SK-N-SH treated with all-trans-retinoic acid at 6 μM for 48 hours (cell line): ENCODE measurements around the gene PRDM15.

ENCODE experiments used
- ATAC-seq: fragments of 200-7000 bp; cut with Tn5 transposase; 3 replicates; pipeline ENCODE4 v1.9.1; 2020; ENCODE audit warnings: mild to moderate bottlenecking, moderate library complexity
- ARNTL ChIP-seq: fragments of 450-650 bp; formaldehyde crosslinking; IDR thresholded peaks from 2 replicates; pipeline ENCODE4 v1.5.0; 2020; ENCODE audit warnings: low read depth, mild to moderate bottlenecking, moderate library complexity, borderline replicate concordance
- BACH2 ChIP-seq: fragments of 250-450 bp; sonication (Bioruptor Pico); IDR thresholded peaks from 2 replicates; pipeline ENCODE4 v1.9.0; 2021; ENCODE audit warnings: mild to moderate bottlenecking, borderline replicate concordance
- CSDC2 ChIP-seq: fragments of 250-450 bp; sonication (Bioruptor Pico); IDR thresholded peaks from 2 replicates; pipeline ENCODE4 v1.5.0; 2020; ENCODE audit warnings: mild to moderate bottlenecking, moderate library complexity
- ESRRG ChIP-seq: fragments of 250-450 bp; sonication (Bioruptor Pico); IDR thresholded peaks from 2 replicates; pipeline ENCODE4 v1.6.1; 2021; ENCODE audit warnings: mild to moderate bottlenecking
- GLIS3 ChIP-seq: fragments of 250-450 bp; sonication (Bioruptor Pico); IDR thresholded peaks from 2 replicates; pipeline ENCODE4 v1.5.0; 2020; ENCODE audit warnings: mild to moderate bottlenecking, moderate library complexity
- ISL1 ChIP-seq: fragments of 250-450 bp; sonication (Bioruptor Pico); IDR thresholded peaks from 2 replicates; pipeline ENCODE4 v2.1.2; 2022; ENCODE audit warnings: mild to moderate bottlenecking, moderate library complexity
- PPARA ChIP-seq: fragments of 250-450 bp; sonication (Bioruptor Pico); IDR thresholded peaks from 2 replicates; pipeline ENCODE4 v1.5.0; 2020; ENCODE audit warnings: mild to moderate bottlenecking, borderline replicate concordance
- RARB ChIP-seq: fragments of 250-450 bp; sonication (Bioruptor Pico); IDR thresholded peaks from 2 replicates; pipeline ENCODE4 v1.8.0; 2021; ENCODE audit warnings: mild to moderate bottlenecking, moderate library complexity
- TCF4 ChIP-seq: fragments of 250-450 bp; sonication (Bioruptor Pico); IDR thresholded peaks from 2 replicates; pipeline ENCODE4 v1.8.0; 2021; ENCODE audit warnings: mild to moderate bottlenecking, moderate library complexity, borderline replicate concordance
- TOX ChIP-seq: fragments of 250-450 bp; sonication (Bioruptor Pico); IDR thresholded peaks from 2 replicates; pipeline ENCODE4 v1.8.0; 2021; ENCODE audit warnings: mild to moderate bottlenecking, moderate library complexity, borderline replicate concordance
- ZC3H10 ChIP-seq: fragments of 250-450 bp; sonication (Bioruptor Pico); IDR thresholded peaks from 2 replicates; pipeline ENCODE4 v1.5.1; 2021; ENCODE audit warnings: mild to moderate bottlenecking, moderate library complexity
- ZFP3 ChIP-seq: fragments of 250-450 bp; sonication (Bioruptor Pico); IDR thresholded peaks from 2 replicates; pipeline ENCODE4 v1.5.0; 2020; ENCODE audit warnings: mild to moderate bottlenecking, moderate library complexity
- ZFP30 ChIP-seq: fragments of 450-650 bp; formaldehyde crosslinking; IDR thresholded peaks from 2 replicates; pipeline ENCODE4 v1.5.0; 2022; ENCODE audit warnings: mild to moderate bottlenecking, moderate library complexity
- ZNF565 ChIP-seq: fragments of 450-650 bp; formaldehyde crosslinking; conservative IDR thresholded peaks from 2 replicates; pipeline ENCODE4 v1.5.0; 2020; ENCODE audit warnings: low read depth, mild to moderate bottlenecking, moderate library complexity
- ZNF70 ChIP-seq: fragments of 450-650 bp; formaldehyde crosslinking; IDR thresholded peaks from 2 replicates; pipeline ENCODE4 v1.5.0; 2020; ENCODE audit warnings: mild to moderate bottlenecking, moderate library complexity
- TF ChIP-seq, protein P1 (sequence below): fragments of 250-450 bp; sonication (Bioruptor Pico); IDR thresholded peaks from 2 replicates; pipeline ENCODE4 v1.8.0; 2020; ENCODE audit warnings: mild to moderate bottlenecking, moderate library complexity, borderline replicate concordance
- TF ChIP-seq, protein P2 (sequence below): fragments of 250-450 bp; sonication (Bioruptor Pico); IDR thresholded peaks from 2 replicates; pipeline ENCODE4 v1.5.1; 2021; ENCODE audit warnings: mild to moderate bottlenecking, moderate library complexity
- TF ChIP-seq, protein P3 (sequence below): fragments of 250-450 bp; sonication (Bioruptor Pico); IDR thresholded peaks from 2 replicates; pipeline ENCODE4 v1.5.1; 2020; ENCODE audit warnings: low read depth, mild to moderate bottlenecking, moderate library complexity
- TF ChIP-seq, protein P4 (sequence below): fragments of 250-450 bp; sonication (Bioruptor Pico); IDR thresholded peaks from 2 replicates; pipeline ENCODE4 v1.5.0; 2020; ENCODE audit warnings: mild to moderate bottlenecking, moderate library complexity

PRDM15 gene

DNA sequence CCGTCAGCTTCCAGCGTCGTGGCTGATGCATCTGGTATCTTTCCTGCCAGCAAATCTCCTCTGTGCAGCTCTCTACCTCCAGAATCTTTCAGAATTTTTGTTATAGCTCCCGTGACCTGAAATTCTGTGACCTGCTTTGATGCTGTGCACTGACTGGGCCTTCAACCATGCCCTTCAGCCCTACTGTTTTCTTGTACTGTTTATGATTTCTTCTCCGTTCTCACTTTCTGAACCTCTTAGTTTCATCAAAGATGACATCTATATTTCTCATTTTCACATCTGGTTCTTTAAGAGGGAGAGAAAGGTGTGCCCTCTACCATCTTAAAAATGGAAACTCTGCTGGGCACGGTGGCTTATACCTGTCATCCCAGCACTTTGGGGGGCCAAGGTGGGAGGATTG is 5.7 kb downstream of the PRDM15 start (continued):
- TF ChIP-seq TOX (CRISPR knock-in tag) (no peak), CSDC2 (CRISPR knock-in tag) (no peak), TCF4 (CRISPR knock-in tag) (no peak)
- TF ChIP-seq, all 23 proteins: peak for 0

DNA sequence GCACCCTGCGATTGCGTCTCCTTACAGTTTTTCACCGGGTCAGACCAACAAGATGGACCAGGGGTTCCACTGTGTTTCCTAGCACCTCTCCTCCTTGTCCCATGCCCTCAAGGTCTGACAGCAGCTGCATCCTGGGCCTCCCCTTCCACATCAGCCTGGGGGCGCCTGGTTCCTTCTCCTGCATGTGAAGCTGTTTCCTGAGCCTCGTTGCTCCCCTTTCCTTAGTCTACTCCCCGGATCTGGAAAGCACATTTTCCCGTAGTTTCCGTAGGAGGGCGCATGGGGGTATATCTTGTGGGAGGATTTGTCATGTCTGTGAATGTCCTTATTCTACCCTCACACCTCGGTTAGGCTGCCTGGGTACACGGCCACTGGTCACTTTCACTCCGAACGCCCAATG is 6.1 kb downstream of the PRDM15 start:
- ATAC-seq: no peak

DNA sequence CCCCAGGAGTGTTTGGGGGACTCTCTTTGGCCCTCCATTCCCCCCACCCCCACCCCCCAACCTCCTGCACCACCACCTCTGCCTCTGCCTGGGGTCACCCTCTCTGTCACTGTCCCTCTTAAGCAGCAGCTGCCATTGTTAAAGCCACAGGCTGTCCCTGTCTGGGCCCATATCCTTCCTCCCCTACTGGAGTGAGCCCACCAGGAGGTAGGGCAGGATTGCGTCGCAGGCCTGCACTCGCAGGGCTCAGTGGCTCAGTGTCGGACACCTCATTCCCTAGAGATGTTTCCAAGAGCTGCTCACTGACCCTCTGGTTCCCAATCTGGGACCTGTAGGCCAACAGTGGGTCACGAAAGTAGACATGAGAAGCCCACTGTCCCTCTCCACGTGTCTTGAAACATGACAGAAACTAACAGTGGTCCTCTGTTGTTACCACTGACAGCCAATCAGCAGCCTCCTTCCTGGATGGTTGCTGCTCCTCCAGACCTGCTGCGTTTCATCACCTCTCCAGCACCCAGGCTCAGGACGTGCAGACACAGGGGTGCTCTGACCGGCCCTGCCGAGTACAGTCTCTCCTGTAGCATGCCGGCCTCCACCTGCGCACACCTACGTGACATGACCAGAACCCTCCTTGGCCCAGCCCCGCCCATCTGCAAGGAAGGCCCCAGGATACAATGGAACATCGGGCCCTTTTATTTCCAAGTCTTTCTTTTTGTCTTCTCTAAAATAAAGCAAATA is 7.7 kb downstream of the PRDM15 start:
- no peak for ATAC-seq
- TF ChIP-seq, protein P1, sequence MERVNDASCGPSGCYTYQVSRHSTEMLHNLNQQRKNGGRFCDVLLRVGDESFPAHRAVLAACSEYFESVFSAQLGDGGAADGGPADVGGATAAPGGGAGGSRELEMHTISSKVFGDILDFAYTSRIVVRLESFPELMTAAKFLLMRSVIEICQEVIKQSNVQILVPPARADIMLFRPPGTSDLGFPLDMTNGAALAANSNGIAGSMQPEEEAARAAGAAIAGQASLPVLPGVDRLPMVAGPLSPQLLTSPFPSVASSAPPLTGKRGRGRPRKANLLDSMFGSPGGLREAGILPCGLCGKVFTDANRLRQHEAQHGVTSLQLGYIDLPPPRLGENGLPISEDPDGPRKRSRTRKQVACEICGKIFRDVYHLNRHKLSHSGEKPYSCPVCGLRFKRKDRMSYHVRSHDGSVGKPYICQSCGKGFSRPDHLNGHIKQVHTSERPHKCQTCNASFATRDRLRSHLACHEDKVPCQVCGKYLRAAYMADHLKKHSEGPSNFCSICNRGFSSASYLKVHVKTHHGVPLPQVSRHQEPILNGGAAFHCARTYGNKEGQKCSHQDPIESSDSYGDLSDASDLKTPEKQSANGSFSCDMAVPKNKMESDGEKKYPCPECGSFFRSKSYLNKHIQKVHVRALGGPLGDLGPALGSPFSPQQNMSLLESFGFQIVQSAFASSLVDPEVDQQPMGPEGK (CRISPR knock-in tag): no peak
- TF ChIP-seq RARB: no peak
- TF ChIP-seq ZC3H10 (CRISPR knock-in tag): no peak
- no peak for TF ChIP-seq TCF4 (CRISPR knock-in tag)
- TF ChIP-seq PPARA: no peak
- TF ChIP-seq ARNTL: no peak
- TF ChIP-seq, protein P2, sequence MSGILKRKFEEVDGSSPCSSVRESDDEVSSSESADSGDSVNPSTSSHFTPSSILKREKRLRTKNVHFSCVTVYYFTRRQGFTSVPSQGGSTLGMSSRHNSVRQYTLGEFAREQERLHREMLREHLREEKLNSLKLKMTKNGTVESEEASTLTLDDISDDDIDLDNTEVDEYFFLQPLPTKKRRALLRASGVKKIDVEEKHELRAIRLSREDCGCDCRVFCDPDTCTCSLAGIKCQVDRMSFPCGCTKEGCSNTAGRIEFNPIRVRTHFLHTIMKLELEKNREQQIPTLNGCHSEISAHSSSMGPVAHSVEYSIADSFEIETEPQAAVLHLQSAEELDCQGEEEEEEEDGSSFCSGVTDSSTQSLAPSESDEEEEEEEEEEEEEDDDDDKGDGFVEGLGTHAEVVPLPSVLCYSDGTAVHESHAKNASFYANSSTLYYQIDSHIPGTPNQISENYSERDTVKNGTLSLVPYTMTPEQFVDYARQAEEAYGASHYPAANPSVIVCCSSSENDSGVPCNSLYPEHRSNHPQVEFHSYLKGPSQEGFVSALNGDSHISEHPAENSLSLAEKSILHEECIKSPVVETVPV (CRISPR knock-in tag): no peak
- TF ChIP-seq BACH2: no peak
- no peak for TF ChIP-seq ISL1 (CRISPR knock-in tag)
- no peak for TF ChIP-seq ESRRG (CRISPR knock-in tag)
- TF ChIP-seq ZNF565: no peak
- TF ChIP-seq, protein P3, sequence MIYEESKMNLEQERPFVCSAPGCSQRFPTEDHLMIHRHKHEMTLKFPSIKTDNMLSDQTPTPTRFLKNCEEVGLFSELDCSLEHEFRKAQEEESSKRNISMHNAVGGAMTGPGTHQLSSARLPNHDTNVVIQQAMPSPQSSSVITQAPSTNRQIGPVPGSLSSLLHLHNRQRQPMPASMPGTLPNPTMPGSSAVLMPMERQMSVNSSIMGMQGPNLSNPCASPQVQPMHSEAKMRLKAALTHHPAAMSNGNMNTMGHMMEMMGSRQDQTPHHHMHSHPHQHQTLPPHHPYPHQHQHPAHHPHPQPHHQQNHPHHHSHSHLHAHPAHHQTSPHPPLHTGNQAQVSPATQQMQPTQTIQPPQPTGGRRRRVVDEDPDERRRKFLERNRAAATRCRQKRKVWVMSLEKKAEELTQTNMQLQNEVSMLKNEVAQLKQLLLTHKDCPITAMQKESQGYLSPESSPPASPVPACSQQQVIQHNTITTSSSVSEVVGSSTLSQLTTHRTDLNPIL (CRISPR knock-in tag): no peak
- TF ChIP-seq, all 23 proteins: peak for 0

More for the DNA sequence above, 6.1 kb downstream of the PRDM15 start:
- TF ChIP-seq GLIS3 (CRISPR knock-in tag): no peak
- no peak for TF ChIP-seq TCF4 (CRISPR knock-in tag)
- TF ChIP-seq ZNF70: no peak
- TF ChIP-seq, protein P3 (CRISPR knock-in tag): no peak
- TF ChIP-seq ZFP3 (CRISPR knock-in tag): no peak
- TF ChIP-seq BACH2: no peak
- TF ChIP-seq RARB: no peak
- no peak for TF ChIP-seq TOX (CRISPR knock-in tag)
- no peak for TF ChIP-seq ARNTL
- no peak for TF ChIP-seq PPARA
- no peak for TF ChIP-seq ZNF565
- TF ChIP-seq ZFP30 (CRISPR knock-in tag): no peak
- no peak for TF ChIP-seq CSDC2 (CRISPR knock-in tag)
- TF ChIP-seq, protein P4, sequence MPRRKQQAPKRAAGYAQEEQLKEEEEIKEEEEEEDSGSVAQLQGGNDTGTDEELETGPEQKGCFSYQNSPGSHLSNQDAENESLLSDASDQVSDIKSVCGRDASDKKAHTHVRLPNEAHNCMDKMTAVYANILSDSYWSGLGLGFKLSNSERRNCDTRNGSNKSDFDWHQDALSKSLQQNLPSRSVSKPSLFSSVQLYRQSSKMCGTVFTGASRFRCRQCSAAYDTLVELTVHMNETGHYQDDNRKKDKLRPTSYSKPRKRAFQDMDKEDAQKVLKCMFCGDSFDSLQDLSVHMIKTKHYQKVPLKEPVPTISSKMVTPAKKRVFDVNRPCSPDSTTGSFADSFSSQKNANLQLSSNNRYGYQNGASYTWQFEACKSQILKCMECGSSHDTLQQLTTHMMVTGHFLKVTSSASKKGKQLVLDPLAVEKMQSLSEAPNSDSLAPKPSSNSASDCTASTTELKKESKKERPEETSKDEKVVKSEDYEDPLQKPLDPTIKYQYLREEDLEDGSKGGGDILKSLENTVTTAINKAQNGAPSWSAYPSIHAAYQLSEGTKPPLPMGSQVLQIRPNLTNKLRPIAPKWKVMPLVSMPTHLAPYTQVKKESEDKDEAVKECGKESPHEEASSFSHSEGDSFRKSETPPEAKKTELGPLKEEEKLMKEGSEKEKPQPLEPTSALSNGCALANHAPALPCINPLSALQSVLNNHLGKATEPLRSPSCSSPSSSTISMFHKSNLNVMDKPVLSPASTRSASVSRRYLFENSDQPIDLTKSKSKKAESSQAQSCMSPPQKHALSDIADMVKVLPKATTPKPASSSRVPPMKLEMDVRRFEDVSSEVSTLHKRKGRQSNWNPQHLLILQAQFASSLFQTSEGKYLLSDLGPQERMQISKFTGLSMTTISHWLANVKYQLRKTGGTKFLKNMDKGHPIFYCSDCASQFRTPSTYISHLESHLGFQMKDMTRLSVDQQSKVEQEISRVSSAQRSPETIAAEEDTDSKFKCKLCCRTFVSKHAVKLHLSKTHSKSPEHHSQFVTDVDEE (CRISPR knock-in tag): no peak
- no peak for TF ChIP-seq ISL1 (CRISPR knock-in tag)
- TF ChIP-seq ZC3H10 (CRISPR knock-in tag): no peak

DNA sequence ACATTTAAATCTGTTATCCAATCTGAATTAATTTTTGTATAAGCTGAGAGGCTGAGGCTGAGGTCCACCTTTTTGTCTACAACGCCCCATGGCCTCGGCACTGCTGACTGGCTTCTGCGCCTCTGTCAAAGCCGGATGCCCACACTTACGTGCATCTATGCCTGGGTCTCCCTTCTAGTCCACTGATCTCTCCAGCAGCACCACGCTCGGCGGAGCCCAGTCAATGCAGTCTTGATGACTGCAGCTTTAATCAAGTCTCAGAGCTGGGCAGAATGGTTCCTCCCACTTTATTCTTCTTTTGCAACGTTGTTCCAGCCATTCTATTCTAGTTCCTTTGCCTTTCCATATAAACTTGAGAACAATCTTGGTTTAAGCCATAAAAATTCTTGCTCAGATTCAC is 9.4 kb downstream of the PRDM15 start:
- ATAC-seq: no peak
- TF ChIP-seq ZFP30 (CRISPR knock-in tag): no peak
